WTC11 (cell line): Measurements from ENCODE around the gene NEO1. TPM values are rescaled to one million over a fixed set of nuclear protein-coding genes. Genes with fewer than 3 reads are reported as not detected.

Experiments used
- ATAC-seq: fragments of 200-7000 bp; cut with Tn5 transposase; 2 replicates; pipeline ENCODE4 v1.10.0; 2021; ENCODE audit warnings: mild to moderate bottlenecking, moderate library complexity
- CTCF ChIA-PET: fragments of 300-600 bp; sonication (Branson Sonifier 250); formaldehyde crosslinking; loops from one replicate; lab custom pipeline; 2021; ENCODE audit warnings: antibody characterized with exemption; lab: Charles Lee
- POLR2A ChIA-PET: fragments of 350-600 bp; sonication (Branson Sonifier 250); formaldehyde crosslinking; loops from one replicate; lab custom pipeline; 2021; ENCODE audit warnings: antibody characterized with exemption; lab: Charles Lee
- DNase-seq: peaks from one replicate; pipeline ENCODE4 v3.0.0; 2021; ENCODE audit warnings: low spot score
- H3K27ac Mint-ChIP-seq: 2 replicates; pipeline ENCODE4 v1.8.0; 2021; ENCODE audit warnings: mixed read lengths
- H3K27me3 Mint-ChIP-seq: 2 replicates; pipeline ENCODE4 v1.8.0; 2021; ENCODE audit warnings: low read depth, mild to moderate bottlenecking, moderate library complexity, mixed read lengths
- H3K36me3 Mint-ChIP-seq: 2 replicates; pipeline ENCODE4 v1.8.0; 2021; ENCODE audit warnings: mixed read lengths
- H3K4me1 Mint-ChIP-seq: 2 replicates; pipeline ENCODE4 v1.8.0; 2022; ENCODE audit warnings: mixed read lengths
- H3K4me3 Mint-ChIP-seq: 2 replicates; pipeline ENCODE4 v1.8.0; 2021; ENCODE audit warnings: mild to moderate bottlenecking, moderate library complexity, mixed read lengths
- H3K9me3 Mint-ChIP-seq: 2 replicates; pipeline ENCODE4 v1.8.0; 2021; ENCODE audit warnings: mixed read lengths
- ATF1 ChIP-seq: sonication (generic); formaldehyde crosslinking; IDR thresholded peaks from 2 replicates; pipeline ENCODE4 v1.8.1; 2023; ENCODE audit warnings: mild to moderate bottlenecking, moderate library complexity, missing genetic modification reagents
- ESRRA ChIP-seq: sonication (generic); formaldehyde crosslinking; IDR thresholded peaks from 2 replicates; pipeline ENCODE4 v1.8.1; 2022; ENCODE audit warnings: mild to moderate bottlenecking, missing genetic modification reagents, borderline replicate concordance
- FOXJ3 ChIP-seq: sonication (generic); formaldehyde crosslinking; IDR thresholded peaks from 2 replicates; pipeline ENCODE4 v1.9.0; 2021; ENCODE audit warnings: missing genetic modification reagents, mild to moderate bottlenecking, borderline replicate concordance
- IRF2 ChIP-seq: sonication (generic); formaldehyde crosslinking; IDR thresholded peaks from 2 replicates; pipeline ENCODE4 v1.8.0; 2022; ENCODE audit warnings: low read depth, missing genetic modification reagents, borderline replicate concordance
- KAT7 ChIP-seq: sonication (generic); formaldehyde crosslinking; IDR thresholded peaks from 2 replicates; pipeline ENCODE4 v1.8.1; 2023; ENCODE audit warnings: missing genetic modification reagents, mild to moderate bottlenecking, borderline replicate concordance
- MXD4 ChIP-seq: fragments of 250-450 bp; sonication (Bioruptor Pico); IDR thresholded peaks from 2 replicates; pipeline ENCODE4 v1.8.0; 2021; ENCODE audit warnings: mild to moderate bottlenecking, moderate library complexity, borderline replicate concordance
- NR3C1 ChIP-seq: sonication (generic); formaldehyde crosslinking; conservative IDR thresholded peaks from 2 replicates; pipeline ENCODE4 v1.8.1; 2023; ENCODE audit warnings: low read depth, mild to moderate bottlenecking, missing genetic modification reagents
- SMAD3 ChIP-seq: sonication (generic); formaldehyde crosslinking; IDR thresholded peaks from 2 replicates; pipeline ENCODE4 v1.8.0; 2022; ENCODE audit warnings: missing genetic modification reagents, mild to moderate bottlenecking, borderline replicate concordance
- TP53 ChIP-seq: sonication (generic); formaldehyde crosslinking; IDR thresholded peaks from 2 replicates; pipeline ENCODE4 v1.8.1; 2023; ENCODE audit warnings: mild to moderate bottlenecking, missing genetic modification reagents
- ZBTB21 ChIP-seq: sonication (generic); formaldehyde crosslinking; IDR thresholded peaks from 2 replicates; pipeline ENCODE4 v1.8.1; 2023; ENCODE audit warnings: mild to moderate bottlenecking, missing genetic modification reagents, borderline replicate concordance
- ZNF232 ChIP-seq: sonication (generic); formaldehyde crosslinking; IDR thresholded peaks from 2 replicates; pipeline ENCODE4 v1.8.0; 2022; ENCODE audit warnings: mild to moderate bottlenecking, missing genetic modification reagents
- ZNF263 ChIP-seq: sonication (generic); formaldehyde crosslinking; IDR thresholded peaks from 2 replicates; pipeline ENCODE4 v1.8.1; 2022; ENCODE audit warnings: low read depth, mild to moderate bottlenecking, moderate library complexity, missing genetic modification reagents
- ZNF317 ChIP-seq: sonication (generic); formaldehyde crosslinking; IDR thresholded peaks from 2 replicates; pipeline ENCODE4 v1.8.1; 2023; ENCODE audit warnings: low read depth, mild to moderate bottlenecking, moderate library complexity, missing genetic modification reagents, borderline replicate concordance
- total RNA-seq: library from RNA; stranded (reverse); gene quantifications from 3 replicates; pipeline ENCODE4 v1.2.3, GENCODE V29; 2021
- TF ChIP-seq, protein P1 (sequence below): fragments of 200-600 bp; IDR thresholded peaks from 2 replicates; pipeline ENCODE4 v1.8.0; 2022; ENCODE audit warnings: antibody characterized with exemption
- TF ChIP-seq, protein P2 (sequence below): sonication (generic); formaldehyde crosslinking; IDR thresholded peaks from 2 replicates; pipeline ENCODE4 v1.8.0; 2022; ENCODE audit warnings: missing genetic modification reagents
- TF ChIP-seq, protein P3 (sequence below): fragments of 250-450 bp; sonication (Bioruptor Pico); IDR thresholded peaks from 2 replicates; pipeline ENCODE4 v1.9.0; 2021; ENCODE audit warnings: mild to moderate bottlenecking
- TF ChIP-seq, protein P4 (sequence below): sonication (generic); formaldehyde crosslinking; IDR thresholded peaks from 2 replicates; pipeline ENCODE4 v1.8.0; 2022; ENCODE audit warnings: mild to moderate bottlenecking, missing genetic modification reagents
- TF ChIP-seq, protein P5 (sequence below): sonication (generic); formaldehyde crosslinking; conservative IDR thresholded peaks from 2 replicates; pipeline ENCODE4 v1.8.1; 2022; ENCODE audit warnings: mild to moderate bottlenecking, missing genetic modification reagents
- TF ChIP-seq, protein P6 (sequence below): sonication (generic); formaldehyde crosslinking; IDR thresholded peaks from 2 replicates; pipeline ENCODE4 v1.8.1; 2023; ENCODE audit warnings: mild to moderate bottlenecking, missing genetic modification reagents, moderate library complexity

Gene NEO1
- total RNA-seq, 1 experiment from 2014 or later = 37.1 TPM

DNA sequence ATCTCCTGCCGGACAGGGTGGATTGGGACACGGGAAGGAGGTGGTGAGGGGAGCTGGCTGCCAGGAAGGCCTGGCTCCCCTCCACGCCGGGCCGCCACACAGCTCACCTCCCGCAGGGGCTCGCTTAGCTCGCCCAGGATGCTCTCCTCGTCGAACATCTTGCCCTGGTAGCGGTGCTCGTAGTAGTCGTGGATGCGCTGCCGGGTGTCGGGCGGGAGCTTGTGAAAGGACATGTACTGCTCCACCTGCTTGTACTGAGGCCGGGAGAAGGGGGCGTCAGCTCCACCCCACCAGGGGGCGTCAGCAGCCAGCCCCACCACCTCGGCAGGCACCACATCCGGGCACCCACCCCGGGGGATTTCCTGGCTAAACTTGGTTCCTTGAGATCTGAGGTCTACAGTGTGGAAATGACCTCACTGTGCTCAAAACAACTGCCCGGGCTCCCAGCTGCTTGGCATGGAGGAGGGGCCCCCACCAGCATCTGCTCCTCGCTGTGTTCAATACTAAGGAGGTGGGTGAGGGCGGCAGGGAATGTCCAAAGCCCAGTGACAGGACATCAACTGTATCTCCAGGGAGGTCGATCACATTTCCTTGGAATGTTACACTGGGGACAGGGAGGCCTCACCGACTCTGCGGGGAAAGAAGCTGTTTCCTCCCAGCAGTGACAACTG is 273.1 kb downstream of the NEO1 start:
- H3K27ac Mint-ChIP-seq = 0 out of 2 replicates have a peak overlapping the region, but pooled peaks have one; percentile 70
- peak; percentile 53 for ATAC-seq
- no peaks in the 10 kb centered on the region for H3K36me3 Mint-ChIP-seq
- H3K27me3 Mint-ChIP-seq = no peaks in the 10 kb centered on the region
- TF ChIP-seq, protein P1, sequence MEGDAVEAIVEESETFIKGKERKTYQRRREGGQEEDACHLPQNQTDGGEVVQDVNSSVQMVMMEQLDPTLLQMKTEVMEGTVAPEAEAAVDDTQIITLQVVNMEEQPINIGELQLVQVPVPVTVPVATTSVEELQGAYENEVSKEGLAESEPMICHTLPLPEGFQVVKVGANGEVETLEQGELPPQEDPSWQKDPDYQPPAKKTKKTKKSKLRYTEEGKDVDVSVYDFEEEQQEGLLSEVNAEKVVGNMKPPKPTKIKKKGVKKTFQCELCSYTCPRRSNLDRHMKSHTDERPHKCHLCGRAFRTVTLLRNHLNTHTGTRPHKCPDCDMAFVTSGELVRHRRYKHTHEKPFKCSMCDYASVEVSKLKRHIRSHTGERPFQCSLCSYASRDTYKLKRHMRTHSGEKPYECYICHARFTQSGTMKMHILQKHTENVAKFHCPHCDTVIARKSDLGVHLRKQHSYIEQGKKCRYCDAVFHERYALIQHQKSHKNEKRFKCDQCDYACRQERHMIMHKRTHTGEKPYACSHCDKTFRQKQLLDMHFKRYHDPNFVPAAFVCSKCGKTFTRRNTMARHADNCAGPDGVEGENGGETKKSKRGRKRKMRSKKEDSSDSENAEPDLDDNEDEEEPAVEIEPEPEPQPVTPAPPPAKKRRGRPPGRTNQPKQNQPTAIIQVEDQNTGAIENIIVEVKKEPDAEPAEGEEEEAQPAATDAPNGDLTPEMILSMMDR = 0 out of 2 replicates have a peak, but pooled peaks have one; percentile 26
- TF ChIP-seq, protein P2, sequence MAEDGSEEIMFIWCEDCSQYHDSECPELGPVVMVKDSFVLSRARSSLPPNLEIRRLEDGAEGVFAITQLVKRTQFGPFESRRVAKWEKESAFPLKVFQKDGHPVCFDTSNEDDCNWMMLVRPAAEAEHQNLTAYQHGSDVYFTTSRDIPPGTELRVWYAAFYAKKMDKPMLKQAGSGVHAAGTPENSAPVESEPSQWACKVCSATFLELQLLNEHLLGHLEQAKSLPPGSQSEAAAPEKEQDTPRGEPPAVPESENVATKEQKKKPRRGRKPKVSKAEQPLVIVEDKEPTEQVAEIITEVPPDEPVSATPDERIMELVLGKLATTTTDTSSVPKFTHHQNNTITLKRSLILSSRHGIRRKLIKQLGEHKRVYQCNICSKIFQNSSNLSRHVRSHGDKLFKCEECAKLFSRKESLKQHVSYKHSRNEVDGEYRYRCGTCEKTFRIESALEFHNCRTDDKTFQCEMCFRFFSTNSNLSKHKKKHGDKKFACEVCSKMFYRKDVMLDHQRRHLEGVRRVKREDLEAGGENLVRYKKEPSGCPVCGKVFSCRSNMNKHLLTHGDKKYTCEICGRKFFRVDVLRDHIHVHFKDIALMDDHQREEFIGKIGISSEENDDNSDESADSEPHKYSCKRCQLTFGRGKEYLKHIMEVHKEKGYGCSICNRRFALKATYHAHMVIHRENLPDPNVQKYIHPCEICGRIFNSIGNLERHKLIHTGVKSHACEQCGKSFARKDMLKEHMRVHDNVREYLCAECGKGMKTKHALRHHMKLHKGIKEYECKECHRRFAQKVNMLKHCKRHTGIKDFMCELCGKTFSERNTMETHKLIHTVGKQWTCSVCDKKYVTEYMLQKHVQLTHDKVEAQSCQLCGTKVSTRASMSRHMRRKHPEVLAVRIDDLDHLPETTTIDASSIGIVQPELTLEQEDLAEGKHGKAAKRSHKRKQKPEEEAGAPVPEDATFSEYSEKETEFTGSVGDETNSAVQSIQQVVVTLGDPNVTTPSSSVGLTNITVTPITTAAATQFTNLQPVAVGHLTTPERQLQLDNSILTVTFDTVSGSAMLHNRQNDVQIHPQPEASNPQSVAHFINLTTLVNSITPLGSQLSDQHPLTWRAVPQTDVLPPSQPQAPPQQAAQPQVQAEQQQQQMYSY (CRISPR knock-in tag) = no peak
- TF ChIP-seq, all 79 proteins: peak for 1
- H3K4me1 Mint-ChIP-seq = 0 out of 2 replicates have a peak, but pooled peaks cover 3% of the 10 kb centered on the region
- DNase-seq = peak; percentile 41
- ChIA-PET POLR2A (no interaction called here), CTCF (interaction anchor here (0.5 to 2.8 kb wide), 15 partner anchors 10 to 395 kb away, joined by 3 to 10 read pairs (median 3); partner anchors contain the start of gene HCN4)
- H3K9me3 Mint-ChIP-seq = no peaks in the 10 kb centered on the region
- no peak overlapping the region for H3K4me3 Mint-ChIP-seq

DNA sequence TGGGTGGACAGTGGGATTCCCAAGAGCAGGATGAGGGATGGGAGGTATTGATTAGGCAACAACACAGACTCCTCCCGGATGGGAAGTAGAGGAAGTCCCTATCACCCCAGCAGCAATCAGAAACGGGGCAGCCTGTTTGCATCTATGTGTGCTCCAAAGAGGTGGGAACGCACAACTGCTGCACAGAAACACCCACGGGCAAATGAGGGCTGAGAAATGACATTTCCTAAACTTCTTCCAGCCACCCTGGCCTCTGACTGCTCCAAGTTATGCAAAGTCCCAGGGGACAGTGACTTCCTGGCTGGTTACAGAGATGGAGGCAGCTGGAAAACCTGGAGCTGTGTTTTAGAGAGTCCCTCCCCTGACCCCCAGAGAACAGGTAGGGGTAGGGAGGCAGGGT is 273.9 kb downstream of the NEO1 start:
- H3K27me3 Mint-ChIP-seq = no peaks in the 10 kb centered on the region
- ChIA-PET POLR2A (no interaction called here), CTCF (interaction anchor here (0.7 to 2.8 kb wide), 7 partner anchors 9 to 379 kb away, joined by 3 to 10 read pairs (median 6); partner anchors contain the start of gene HCN4)
- H3K27ac Mint-ChIP-seq = 0 out of 2 replicates have a peak overlapping the region, but pooled peaks have one; percentile 48
- H3K4me1 Mint-ChIP-seq = 0 out of 2 replicates have a peak, but pooled peaks cover 3% of the 10 kb centered on the region
- H3K4me3 Mint-ChIP-seq = no peak overlapping the region
- no peak for DNase-seq
- ATAC-seq = no peak
- no peaks in the 10 kb centered on the region for H3K9me3 Mint-ChIP-seq
- no peaks in the 10 kb centered on the region for H3K36me3 Mint-ChIP-seq
- TF ChIP-seq ZBTB21 (no peak), ZNF232 (CRISPR knock-in tag) (no peak), IRF2 (CRISPR knock-in tag) (no peak), KAT7 (CRISPR knock-in tag) (no peak), NR3C1 (CRISPR knock-in tag) (no peak), TP53 (no peak), ZNF317 (CRISPR knock-in tag) (no peak), SMAD3 (CRISPR knock-in tag) (no peak), ESRRA (CRISPR knock-in tag) (no peak), ATF1 (no peak), MXD4 (CRISPR knock-in tag) (no peak), ZNF263 (no peak), FOXJ3 (no peak)
- TF ChIP-seq, protein P3, sequence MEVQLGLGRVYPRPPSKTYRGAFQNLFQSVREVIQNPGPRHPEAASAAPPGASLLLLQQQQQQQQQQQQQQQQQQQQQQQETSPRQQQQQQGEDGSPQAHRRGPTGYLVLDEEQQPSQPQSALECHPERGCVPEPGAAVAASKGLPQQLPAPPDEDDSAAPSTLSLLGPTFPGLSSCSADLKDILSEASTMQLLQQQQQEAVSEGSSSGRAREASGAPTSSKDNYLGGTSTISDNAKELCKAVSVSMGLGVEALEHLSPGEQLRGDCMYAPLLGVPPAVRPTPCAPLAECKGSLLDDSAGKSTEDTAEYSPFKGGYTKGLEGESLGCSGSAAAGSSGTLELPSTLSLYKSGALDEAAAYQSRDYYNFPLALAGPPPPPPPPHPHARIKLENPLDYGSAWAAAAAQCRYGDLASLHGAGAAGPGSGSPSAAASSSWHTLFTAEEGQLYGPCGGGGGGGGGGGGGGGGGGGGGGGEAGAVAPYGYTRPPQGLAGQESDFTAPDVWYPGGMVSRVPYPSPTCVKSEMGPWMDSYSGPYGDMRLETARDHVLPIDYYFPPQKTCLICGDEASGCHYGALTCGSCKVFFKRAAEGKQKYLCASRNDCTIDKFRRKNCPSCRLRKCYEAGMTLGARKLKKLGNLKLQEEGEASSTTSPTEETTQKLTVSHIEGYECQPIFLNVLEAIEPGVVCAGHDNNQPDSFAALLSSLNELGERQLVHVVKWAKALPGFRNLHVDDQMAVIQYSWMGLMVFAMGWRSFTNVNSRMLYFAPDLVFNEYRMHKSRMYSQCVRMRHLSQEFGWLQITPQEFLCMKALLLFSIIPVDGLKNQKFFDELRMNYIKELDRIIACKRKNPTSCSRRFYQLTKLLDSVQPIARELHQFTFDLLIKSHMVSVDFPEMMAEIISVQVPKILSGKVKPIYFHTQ = no peak
- TF ChIP-seq, protein P4, sequence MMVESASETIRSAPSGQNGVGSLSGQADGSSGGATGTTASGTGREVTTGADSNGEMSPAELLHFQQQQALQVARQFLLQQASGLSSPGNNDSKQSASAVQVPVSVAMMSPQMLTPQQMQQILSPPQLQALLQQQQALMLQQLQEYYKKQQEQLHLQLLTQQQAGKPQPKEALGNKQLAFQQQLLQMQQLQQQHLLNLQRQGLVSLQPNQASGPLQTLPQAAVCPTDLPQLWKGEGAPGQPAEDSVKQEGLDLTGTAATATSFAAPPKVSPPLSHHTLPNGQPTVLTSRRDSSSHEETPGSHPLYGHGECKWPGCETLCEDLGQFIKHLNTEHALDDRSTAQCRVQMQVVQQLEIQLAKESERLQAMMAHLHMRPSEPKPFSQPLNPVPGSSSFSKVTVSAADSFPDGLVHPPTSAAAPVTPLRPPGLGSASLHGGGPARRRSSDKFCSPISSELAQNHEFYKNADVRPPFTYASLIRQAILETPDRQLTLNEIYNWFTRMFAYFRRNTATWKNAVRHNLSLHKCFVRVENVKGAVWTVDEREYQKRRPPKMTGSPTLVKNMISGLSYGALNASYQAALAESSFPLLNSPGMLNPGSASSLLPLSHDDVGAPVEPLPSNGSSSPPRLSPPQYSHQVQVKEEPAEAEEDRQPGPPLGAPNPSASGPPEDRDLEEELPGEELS (CRISPR knock-in tag) = no peak
- TF ChIP-seq, protein P1 = no peak
- TF ChIP-seq, protein P5, sequence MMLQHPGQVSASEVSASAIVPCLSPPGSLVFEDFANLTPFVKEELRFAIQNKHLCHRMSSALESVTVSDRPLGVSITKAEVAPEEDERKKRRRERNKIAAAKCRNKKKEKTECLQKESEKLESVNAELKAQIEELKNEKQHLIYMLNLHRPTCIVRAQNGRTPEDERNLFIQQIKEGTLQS = no peak
- TF ChIP-seq, protein P6, sequence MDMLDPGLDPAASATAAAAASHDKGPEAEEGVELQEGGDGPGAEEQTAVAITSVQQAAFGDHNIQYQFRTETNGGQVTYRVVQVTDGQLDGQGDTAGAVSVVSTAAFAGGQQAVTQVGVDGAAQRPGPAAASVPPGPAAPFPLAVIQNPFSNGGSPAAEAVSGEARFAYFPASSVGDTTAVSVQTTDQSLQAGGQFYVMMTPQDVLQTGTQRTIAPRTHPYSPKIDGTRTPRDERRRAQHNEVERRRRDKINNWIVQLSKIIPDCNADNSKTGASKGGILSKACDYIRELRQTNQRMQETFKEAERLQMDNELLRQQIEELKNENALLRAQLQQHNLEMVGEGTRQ (CRISPR knock-in tag) = no peak
